GM21717 (cell line): ENCODE results near the gene HS3ST3B1.

Source experiments
- ATAC-seq: cut with Tn5 transposase; IDR thresholded peaks from one replicate; pipeline ENCODE4 v1.9.1; 2021; ENCODE audit warnings: mild to moderate bottlenecking, moderate library complexity; ENCODE audit not compliant: unreplicated experiment

HS3ST3B1 gene

DNA sequence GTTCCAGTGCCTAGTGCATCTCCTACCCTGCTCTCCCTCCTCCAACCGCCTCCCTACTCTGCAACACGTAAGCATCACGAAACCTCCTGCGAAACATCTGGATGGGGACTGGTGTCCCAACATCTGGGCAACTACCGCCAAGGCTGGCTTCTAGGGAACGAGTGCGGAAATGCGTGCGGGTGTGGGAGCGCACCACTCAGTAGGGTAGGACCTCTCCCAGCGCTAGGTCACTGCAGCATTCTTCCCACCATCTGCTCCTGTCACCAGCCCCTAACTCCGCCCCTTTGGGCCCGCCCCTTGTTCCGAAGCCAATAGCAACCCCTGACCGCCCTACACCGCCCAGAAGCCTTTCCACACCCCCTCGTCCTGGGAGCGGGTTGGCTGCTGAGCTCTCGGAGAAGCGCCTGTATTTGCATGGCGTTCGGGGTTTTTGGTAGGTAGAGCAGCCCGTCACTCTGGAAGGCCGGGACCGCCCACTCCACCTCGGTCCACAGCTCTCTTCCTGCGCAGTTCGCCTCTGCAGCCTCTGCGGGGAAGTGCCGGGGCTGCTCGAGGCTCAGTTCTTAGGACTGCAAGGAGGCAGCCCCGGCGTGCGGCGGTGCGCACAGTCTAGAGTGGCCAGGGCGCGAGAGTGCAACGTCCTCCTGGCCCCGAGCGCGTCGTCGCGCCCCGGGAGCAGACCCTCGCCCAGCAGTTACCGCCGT lies at the start of gene HS3ST3B1:
HS3ST3B1 (plus strand) TSS at position 507 of the 704 bp plus-strand sequence. CDS start 438 bp downstream, outside the sequence.
- peak; percentile 87 for ATAC-seq

DNA sequence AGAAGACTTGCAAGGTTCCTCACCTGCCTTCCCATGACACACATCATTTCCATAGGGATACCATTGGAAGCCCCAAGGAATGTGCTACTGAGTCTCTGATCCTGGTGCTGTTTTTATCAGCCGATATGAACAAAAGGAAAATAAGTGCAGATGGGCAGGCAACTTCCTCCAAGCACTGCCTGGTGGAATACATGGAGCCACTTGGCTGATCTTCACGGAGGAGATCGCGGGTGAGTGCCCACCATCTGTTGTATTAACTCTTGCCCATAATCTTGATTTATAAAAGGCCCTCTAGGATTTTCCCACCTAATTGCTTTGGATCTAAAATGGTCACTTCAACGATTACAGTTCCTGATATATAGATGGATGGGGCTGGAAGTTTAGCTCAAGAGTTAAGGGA lies 39.5 kb upstream of the HS3ST3B1 start:
- no peak for ATAC-seq

DNA sequence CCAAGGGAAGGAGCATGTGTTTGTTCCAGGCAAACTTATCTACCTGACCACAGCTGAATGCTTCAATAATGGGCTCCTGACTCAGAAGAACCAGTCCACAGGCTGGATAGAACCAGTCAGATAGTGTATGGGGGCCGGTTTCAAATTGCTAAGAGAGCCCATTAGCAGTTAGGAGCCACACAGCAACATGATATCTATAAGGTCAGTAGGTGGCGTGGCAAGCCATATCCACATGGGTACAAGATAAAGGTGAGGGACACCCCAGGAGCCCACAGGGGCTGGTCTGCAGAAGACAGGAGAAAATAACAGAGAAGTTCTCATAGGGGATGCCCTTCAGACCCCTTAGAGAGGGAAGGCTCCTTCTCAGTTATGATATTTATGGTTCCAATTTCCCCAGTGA lies 32.6 kb upstream of the HS3ST3B1 start:
- ATAC-seq = no peak

DNA sequence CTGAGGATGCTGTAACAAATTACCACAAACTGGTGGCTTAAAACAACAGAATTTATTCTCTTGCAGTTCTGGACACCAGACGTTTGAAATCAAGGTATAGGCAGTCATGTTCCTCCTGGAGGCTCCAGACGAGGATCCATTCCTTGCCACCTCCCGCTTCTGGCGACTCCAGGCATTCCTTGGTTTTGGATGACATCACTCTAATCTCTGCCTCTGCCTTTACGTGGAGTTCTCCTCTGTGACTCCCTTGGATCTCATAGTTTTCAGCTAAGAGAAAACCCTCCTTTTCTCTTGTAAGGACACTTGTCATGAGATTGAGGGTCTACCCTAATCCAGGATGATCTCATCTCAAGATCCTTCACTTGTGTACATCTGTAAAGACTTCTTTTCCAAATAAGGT lies 31.4 kb upstream of the HS3ST3B1 start:
- ATAC-seq = no peak

DNA sequence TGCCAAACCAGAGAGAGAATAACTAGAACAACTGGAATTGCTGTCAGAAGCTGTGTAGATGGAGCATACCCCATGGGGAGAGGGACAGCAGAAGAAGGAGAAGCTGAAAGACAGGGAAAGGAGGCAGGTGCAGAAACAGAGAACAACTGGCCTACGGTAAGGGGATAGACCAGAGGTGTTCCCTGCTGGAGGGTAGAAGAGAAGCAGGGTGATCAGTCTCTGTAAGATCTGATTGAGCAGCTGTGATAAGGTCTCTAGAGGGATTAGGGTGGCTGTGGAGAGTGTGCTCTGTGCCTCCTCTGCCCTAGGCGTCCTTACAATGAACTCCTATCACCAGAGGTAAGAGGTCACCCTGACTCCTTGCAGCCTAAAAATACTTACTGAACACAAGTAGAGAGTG lies 30.4 kb upstream of the HS3ST3B1 start:
- no peak for ATAC-seq

DNA sequence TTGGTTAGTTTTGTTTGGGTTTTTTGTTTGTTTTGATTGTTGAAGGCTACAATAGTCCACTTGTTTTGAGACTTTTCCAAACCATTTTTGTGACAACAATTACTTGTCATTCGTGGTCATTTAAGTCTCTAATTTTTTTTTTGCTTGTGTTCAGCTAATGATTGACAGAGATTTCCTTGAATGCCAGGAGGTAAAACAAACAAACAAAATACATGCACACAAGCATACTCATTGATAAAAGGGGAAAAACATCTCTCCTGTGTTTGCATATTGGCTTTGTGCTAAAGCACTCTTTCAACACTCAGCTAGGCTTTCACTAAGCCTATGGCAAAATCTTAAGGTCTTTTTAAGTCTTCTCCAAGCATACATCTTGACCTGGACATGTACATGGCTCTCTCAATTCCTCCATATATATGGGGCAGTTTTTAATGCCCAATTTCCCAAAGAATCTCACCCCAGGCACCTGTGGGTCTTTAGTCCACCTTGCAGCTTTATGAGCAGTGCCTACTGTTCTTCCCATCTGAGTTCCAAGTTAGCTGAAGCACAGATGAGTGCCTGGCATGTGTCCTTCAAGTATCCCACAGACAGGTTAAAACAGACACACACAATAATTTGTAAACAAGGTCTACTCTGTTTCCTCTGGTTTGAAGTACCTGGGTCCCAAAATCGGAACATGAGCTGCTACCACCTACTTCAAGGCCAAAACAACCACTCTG lies 24.2 kb upstream of the HS3ST3B1 start:
- ATAC-seq = no peak

DNA sequence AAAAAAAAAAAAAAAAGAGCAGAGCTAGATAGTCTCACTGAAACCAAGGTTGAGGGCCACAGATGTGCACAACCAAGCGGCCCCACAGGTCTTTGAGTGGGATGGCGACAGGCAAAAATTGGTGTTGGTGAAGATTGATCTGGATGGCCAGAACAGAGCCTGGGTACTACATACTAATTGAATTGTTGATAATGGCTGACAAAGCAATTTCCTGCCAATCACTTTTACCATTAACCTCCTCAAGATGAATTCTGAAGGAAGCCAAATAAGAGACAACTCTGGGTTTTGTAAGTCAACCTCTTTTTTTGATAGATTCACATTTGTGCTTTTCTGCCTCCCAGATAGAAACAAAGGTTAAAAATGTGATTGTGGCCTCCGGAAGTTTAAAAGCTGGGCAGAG lies 19.4 kb upstream of the HS3ST3B1 start:
- no peak for ATAC-seq

DNA sequence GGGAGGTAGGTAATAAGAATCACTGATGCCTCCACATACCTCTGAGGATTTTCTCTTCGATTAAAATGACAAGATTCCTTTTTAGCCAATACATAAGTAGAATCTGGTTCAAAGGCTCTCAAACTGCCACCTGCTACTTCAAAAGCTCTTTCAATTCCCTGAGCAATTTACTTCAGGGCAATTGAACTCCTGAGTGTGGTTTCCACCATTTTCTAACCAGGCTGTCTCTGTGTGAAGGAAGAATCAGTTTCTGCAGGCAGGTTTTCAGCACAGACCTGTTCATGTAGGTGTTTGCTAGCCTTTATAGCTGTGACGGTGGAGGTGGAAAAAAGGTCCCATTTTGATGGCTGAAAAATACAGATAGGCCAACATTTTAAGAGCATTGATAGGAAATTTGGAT lies 18.2 kb upstream of the HS3ST3B1 start:
- no peak for ATAC-seq

DNA sequence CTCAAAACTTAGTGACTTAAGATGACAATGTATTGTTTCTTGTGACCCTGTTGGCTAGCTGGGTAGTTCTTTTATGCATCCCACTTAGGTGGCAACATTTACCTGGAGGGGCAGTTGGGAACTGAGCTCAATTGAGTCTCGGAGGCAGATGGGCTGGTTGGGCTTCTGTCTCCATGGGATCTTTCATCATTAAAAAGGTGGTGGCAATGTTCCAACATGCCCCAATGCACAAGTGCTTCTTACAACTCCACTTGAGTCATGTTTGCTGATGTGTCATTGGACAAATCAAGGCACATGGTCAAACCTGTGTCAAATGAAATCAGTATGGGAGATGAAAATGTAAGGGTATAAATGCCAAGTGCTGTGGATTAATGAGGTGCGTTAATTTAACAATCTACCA lies 11.7 kb upstream of the HS3ST3B1 start:
- no peak for ATAC-seq

DNA sequence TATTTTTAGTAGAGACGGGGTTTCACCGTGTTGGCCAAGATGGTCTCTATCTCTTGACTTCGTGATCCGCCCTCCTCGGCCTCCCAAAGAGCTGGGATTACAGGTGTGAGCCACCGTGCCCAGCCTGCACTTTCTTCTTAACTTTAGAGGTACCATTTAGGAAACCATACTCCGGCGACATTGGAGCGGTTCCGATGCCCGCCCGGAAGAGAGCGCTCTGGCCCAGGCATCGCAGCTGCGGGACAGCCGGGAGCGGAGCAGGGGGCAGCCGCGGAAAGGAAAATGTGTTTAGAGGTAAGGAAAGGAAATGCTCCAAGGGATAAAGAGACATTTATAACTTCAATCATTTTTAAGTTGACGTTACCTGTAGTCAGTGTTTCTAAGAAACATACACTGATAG lies 6.0 kb upstream of the HS3ST3B1 start:
- no peak for ATAC-seq

DNA sequence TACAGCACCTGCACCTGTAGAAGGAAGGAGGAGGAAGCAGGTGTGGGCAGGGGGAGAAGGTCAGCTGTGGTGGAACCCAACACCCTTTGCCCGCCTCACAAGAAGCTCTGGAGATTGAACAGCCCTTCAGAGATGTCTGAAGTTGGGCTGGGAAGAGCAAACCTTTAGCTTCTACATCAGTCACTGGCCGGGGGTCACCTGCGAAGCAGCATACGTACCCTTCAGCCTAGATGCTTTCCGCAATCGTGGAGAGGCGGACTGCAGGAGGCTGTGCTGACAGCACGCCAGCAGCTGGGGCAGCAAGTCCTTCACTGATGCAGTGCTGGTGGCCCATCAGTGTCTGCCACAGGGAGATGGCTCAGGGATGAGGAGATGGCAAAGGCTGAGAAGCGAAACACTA lies 5.2 kb upstream of the HS3ST3B1 start:
- ATAC-seq = no peak

DNA sequence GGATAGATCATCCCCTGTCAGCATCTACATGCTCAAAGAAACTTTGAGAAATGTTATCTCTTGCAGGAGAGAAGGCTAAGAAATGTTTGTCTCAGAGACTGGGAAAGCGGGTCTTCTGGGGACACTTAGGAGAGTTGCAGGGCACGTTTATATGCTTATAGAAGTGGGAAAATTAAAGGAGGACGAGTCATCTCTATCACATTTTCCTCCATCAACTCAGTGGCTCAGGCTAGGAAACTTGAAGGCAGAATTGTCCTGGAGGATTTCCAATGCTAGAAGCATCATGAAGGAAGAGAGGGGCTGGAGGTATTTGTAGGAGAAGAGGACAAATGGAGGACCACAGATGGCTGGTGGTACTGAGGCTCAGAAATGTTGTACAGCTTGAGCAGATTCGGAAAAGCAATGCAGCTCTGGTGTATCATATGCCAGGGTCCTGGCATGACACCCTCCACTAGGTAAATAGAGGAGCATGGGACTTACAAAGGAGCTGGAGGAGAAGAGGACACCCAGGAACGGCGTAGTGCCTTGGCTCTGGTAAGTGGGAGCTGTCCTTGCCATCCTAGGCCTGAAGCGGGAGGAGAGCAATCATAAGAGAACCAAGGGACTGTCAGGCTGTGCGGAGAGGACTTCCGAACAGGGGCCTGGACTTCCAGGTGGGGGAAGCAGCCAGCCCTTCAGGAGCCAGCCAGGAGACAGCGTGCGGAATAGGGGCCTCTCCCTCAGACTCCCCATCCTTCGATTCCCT lies 4.5 kb upstream of the HS3ST3B1 start:
- no peak for ATAC-seq

DNA sequence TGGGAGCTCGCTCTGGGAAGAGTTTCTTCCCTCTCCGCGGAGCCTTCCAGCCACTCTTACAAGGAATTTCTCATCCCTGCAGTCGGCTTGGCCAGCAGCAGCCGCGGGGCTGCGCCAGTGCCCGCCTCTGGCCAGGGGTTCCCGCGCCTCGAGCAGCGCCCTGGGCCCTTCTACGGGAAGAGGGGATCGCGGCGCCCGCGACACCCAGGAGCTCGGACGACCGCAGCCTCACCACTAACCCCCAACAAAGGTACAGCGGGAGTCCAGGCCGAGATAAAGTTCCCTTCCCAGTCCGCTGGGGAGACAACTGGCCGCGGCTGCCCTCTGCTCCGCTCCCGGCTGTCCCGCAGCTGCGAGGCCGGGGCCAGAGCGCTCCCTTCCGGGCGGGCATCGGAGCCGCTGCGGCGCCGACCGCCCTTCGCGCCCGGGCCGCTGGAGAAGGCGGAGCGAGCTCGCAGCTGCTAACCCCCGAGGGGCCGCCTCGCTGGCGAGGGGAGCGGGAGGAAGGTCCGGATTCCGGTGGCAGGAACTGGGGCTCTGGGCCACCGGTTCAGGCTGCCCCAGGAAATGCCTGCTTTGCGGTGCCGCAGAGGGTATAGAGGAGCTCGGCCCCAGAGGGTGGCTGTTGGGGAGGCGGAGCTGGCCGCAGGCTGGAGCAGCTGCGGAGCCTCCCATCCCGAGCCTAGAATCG lies 3.6 kb upstream of the HS3ST3B1 start:
- ATAC-seq = no peak

DNA sequence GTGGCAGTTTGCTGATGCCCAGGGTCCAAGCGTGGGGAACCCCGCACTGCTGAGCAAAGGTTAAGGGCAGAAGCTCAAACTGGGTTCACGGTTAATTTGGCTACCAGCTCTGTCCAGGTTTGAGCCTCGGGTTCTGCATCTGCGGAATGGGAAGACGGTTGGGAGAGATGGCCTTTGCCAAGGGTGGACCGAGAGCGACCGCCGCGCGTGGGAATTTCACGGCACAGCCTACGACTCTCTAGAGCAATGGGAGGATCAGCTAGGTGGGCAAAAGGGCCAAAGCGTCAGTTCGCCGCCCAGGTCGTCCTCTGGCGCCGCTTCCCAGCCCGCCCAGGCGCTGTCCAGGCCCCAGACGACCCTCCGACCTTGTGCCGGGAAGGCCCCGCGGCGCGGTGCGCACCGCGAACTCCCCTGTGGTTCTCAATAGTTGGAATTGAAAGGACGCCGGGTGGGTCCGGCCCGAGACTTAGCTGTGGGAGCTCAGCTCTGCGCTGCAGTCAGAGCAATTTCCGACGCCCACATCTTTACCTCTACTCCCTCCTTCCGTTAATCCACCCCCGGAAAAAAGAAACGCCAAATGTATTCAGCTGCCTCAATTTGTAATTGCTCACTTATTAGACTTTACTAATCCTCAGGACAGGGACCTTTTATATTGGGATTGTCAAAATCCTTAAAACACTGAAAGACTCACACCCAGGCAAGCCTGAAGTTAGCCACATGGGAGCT lies 2.5 kb upstream of the HS3ST3B1 start:
- ATAC-seq = no peak

DNA sequence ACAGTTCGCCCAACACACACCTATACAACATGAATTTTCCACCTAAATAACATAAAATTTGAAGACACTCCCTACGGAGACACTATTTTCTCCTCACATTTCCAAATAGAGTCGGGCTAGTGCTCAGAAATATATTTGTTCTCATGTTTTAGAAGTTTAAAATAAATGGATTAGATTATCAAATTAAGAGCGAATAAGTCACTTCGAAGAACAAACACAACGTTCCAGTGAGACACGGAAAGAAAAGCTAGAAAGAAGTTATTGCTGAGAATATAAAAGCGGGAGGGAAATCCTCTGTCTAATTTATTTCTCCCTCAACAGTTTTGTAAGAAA lies 2.0 kb upstream of the HS3ST3B1 start:
- no peak for ATAC-seq

DNA sequence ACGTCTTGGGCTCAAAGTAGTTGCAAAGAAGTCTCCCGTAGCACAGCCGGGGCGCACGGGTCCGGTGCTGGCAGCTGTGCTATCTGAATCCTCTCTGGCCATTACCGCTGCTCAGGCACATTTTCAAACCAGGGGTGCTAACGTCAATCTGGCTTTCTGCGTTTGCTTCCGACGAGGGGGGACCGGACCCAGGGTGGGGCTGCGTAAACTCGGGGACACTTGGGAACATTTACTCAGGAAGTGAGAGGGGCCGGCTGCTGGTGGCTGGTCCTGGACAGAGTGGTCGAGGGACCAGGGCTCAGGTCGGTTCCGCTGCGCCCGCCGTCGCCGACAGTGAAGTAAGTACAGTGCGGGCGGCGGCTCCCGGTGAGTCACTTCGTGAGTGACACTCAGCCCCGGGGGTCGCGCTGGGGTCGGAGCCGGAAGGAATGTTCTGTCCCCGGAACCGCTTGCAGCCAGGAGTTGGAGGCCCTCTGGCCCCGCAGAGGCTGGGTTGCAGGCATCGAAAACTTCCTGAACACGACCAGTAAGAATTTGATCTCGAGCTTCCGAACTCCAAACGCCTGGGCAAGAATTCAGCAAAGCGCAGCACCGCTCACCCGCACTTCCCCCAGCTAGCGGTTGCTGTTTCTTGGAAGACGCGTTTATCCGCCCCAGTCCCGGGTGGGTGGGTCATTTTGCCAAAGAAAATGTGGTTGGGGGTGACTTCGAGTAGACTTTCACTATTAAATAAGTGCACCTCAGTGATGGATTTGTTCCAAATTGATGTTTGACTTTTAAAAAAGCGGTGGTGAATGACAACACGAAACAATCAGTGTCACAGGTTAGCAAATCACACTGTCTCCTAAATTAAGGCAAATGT lies 1.4 kb upstream of the HS3ST3B1 start:
- ATAC-seq = no peak

DNA sequence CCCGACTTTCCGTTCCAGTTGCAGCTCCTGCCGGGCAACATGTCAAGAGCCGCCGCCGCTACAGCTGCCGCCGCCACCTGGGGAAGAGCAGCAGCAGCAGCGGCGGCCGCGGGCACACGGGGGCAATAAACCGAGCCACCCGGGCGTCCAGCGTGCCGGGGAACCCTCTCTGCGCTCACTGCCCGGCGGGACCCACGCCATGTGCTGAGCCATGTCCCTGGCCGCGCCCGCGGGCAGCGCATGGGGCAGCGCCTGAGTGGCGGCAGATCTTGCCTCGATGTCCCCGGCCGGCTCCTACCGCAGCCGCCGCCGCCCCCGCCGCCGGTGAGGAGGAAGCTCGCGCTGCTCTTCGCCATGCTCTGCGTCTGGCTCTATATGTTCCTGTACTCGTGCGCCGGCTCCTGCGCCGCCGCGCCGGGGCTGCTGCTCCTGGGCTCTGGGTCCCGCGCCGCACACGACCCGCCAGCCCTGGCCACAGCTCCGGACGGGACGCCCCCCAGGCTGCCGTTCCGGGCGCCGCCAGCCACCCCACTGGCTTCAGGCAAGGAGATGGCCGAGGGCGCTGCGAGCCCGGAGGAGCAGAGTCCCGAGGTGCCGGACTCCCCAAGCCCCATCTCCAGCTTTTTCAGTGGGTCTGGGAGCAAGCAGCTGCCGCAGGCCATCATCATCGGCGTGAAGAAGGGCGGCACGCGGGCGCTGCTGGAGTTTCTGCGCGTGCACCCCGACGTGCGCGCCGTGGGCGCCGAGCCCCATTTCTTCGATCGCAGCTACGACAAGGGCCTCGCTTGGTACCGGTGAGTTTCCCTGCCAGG lies 604 bp downstream of the HS3ST3B1 start:
- ATAC-seq = no peak

DNA sequence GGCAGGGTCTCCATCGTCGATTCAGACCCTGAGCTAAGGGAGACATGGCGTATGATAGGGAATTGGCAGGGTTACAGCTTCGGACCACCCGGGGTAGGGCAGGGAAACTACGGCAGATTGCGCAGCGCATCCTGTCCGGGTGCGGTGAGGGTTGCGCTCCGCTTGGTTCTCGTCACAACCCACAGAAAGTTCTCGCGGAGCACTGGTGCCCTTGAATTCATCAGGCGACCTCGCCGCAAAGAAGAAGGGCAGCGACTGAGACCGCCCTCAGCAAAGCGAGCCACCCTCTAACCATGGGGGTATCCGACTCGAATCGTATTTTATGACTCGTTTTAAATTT lies 1.2 kb downstream of the HS3ST3B1 start:
- ATAC-seq = no peak

DNA sequence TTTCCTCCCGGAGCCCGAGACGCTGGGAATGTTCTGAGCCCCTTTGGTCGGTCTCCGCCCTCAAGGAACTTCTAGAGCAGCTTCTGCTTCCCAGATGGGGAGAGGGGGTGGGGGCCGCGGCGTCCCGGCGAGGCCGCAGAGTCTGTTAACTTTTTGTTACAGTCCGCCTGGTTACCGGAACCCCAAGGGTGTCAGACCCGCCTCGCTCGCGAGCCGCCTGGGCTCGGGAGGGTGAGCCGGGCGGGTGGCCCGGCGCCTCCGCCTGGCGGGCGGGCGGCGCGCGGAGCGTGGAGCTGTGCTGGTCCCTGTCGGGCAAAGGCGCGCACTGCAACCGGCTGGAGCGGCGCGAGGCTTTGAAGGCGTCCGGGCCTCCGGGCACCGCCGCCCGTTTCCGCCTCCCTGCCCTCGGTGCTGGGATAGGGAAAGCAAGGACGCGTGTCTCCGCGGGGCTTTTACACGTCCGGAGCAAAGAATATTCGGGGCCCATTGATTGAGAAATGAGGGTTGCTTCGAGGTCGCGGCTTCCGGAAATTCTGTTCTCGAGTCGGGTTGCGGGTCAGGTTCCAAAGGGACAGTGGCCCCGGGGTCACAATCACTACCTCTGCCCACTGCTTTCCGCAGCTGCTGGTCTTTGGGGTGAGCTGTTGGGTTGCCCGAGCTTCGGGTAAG lies 1.7 kb downstream of the HS3ST3B1 start:
- peak; percentile 64 for ATAC-seq
